H54 (cell line): ENCODE results near the gene PFKFB4.

Experiments used
- DNase-seq: peaks from one replicate; pipeline ENCODE4 v3.0.0; 2011; ENCODE audit warnings: low spot score, mixed read lengths; ENCODE audit not compliant: insufficient read length
- FAIRE-seq: peaks from 3 replicates; lab custom pipeline; 2011; peaks lifted over from hg19 to GRCh38; lab: Jason Lieb, UNC
- POLR2A ChIP-seq: IDR thresholded peaks from 2 replicates; pipeline ENCODE4 v1.6.1; 2011; ENCODE audit warnings: low read depth, mild to moderate bottlenecking, low read length

PFKFB4 gene

DNA sequence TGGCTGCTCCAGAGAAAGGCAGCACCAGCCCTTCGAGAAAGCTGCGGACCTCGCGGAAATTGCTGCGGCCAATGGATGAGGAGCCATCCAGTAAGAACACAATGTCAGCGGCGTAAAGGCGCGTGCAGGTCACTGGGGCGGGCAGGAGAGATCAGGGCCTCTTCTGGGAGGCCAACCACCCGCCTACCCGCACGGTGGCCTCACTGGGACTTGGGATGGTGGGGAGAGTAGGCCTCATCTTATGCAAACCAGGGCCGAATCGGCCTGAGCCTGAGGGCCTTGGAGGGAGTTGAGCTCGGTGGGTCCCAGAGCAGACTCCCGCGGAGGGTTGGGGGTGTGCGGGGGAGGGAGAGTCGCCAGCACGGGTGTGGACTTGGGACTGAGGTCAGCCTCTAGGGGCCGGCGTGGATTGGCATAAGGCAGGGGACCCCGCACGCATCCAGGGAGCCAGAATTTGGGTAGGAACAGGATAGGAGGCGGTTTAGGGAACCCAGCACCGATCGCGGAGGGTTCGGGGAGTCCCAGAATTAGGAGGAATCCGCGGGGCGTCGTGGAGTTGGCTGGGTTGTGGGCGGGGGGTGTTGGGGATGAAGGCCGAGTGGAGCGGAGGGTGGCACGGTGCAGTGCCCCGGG is 37.9 kb upstream of the PFKFB4 start:
- DNase-seq (no peak), FAIRE-seq (no peak)
- 0 out of 2 replicates have a peak, but pooled peaks have one; percentile 17 for TF ChIP-seq POLR2A

DNA sequence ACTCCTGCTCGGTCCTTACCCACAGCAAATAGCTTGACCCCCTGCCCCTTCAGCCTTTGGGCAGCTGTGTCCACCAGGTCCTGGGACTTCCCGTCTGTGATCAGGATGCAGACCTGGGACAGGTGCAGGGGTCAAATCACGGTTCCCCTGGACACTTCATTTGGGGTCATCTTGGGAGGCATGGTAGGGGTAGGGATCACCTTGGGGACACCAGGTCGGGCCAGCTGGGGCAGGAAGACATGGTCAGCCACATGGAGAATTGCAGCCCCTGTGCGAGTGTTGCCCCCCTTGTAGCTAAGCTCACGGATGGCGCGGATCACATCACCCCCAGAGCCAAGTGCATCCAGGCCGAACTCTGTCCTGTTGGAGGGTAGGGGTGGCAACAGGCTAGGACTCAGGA is 36.7 kb upstream of the PFKFB4 start:
- no peak for TF ChIP-seq POLR2A
- no peak for DNase-seq
- no peak for FAIRE-seq

DNA sequence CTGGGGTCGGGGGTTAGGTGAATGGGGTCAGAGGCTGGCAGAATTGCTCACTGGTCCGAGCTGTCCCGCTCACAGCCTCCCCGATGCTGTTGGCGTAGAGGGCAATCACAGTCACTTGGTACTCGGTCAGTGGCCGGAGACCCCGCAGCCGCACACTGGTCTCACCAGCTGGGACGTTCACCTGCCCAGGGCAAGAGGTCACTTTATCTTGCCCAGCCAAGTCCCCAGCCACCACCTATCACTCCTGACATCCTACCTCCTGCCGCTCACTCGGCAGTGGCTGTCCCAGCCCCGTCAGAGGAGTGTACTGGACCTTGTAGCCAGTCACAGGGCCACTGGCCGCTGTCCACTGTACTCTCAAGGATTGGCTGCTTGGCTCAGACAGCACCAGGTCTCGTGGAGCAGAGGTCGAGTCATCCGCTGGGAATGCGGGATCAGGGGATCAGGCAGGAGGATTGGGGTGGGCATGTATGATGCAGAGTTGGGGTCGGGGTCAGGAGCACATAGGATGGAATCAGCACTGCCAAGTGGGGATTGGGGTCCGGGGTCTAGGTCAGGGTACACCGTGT is 36.0 kb upstream of the PFKFB4 start:
- DNase-seq (no peak), FAIRE-seq (no peak)
- TF ChIP-seq POLR2A = no peak

DNA sequence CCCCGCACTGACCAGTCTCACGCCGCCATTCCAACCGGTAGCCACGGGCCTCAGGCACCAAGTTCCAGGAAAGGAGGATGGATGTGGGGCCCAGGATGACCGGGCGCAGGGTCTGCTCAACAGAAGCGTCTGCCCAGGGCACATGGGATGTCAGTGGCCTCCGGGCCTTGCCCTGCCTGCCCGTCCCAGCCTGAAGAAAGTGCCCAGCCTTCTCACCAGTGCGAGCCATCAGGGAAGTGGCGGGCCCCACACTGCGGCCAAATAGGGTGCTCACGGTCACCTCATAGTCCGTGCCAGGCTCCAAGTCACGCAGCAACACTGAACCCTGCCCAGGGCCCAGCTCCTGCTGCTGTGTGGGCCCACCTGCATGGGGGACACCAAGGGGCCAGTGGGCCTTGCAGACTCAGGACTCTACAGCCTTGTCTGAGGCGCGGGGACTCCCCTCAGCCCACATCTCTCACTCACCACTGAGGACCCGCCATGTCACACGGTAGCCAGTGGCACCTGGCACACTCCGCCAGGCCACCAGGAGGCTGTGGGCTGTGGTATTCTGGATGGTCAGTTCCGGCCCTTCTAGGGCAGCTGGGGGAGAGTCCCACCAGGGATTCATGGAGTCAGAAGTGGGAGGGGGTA is 35.4 kb upstream of the PFKFB4 start:
- no peak for TF ChIP-seq POLR2A
- DNase-seq (no peak), FAIRE-seq (no peak)

DNA sequence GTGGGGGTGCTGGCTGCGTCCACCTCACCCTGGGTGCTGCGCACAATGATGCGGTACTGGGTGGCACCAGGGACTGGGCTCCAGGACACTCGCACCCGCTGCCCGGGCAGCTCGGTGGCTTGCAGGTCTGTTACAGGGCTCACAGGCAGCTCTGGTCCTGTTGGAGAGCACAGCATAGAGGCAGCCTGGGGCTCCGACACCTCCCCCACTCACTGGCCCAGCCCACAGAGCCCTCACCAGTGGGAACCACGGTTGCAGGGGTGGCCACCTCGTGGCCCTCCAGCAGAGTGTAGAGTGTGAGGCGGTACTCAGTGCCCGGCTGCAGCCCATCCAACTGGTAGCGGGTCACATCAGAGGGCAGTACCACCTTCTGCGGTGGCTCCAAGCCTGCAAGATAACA is 34.8 kb upstream of the PFKFB4 start:
- DNase-seq = no peak
- FAIRE-seq = no peak

DNA sequence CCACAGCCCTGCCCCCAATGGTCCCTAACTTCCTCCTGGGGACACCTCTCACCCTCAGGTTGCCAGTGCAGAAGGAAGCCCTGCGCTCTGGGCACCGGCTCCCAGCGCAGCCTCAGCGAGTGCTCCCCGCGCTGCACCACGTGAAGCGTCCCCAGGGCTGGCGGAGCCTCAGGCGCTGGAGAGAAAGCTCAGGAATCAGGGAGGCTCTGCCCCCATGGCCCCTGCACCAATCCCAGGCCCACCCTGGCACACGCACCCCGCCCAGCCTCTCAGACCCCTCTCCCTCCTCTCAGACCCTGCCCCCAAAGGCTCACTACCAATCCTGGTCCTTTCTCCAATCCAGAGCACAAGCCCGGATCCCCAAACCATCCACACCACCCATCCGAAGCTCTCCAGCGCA is 31.6 kb upstream of the PFKFB4 start:
- DNase-seq = no peak
- no peak for TF ChIP-seq POLR2A
- FAIRE-seq = no peak

More for the DNA sequence above, 34.8 kb upstream of the PFKFB4 start:
- no peak for TF ChIP-seq POLR2A

DNA sequence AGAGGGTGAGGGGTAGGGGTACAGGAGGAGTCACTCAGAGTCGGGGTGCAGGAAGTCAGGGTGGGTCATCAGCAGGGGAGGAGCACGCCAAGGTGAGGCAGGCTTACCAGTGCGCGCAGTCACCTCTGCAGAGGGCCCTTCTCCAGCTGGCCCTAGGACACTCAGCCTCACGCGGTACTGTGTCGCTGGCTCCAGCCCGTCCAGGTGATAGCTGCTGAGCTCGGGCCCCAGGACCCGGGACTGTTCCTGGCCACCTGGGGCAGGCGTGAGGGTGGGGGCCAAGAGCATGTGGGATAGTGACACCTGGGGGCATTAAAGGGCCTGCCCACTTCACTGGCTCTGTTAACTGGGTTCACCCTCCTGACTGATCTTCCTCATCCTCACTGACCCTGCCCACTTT is 31.1 kb upstream of the PFKFB4 start:
- no peak for TF ChIP-seq POLR2A
- DNase-seq (no peak), FAIRE-seq (no peak)

DNA sequence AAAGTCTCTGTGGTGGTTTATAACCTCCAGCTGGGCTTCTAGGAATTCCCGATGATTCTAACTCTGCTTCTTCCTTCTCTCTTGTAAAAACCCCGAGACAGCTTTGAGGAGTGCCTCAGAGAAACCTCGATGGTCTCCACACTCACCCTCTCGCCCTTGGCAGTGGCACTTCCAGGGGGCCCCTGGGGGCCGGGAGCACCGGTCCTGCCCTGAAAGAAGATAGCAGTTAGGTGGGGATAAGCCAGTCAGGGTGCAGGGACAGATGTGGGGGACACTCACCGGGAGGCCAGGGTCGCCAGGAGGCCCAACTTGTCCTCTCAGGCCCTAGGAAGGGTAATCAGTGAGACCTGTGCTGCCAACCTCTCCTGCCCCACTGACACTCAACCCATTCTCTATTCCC is 28.8 kb upstream of the PFKFB4 start:
- DNase-seq = no peak
- no peak for TF ChIP-seq POLR2A
- no peak for FAIRE-seq

DNA sequence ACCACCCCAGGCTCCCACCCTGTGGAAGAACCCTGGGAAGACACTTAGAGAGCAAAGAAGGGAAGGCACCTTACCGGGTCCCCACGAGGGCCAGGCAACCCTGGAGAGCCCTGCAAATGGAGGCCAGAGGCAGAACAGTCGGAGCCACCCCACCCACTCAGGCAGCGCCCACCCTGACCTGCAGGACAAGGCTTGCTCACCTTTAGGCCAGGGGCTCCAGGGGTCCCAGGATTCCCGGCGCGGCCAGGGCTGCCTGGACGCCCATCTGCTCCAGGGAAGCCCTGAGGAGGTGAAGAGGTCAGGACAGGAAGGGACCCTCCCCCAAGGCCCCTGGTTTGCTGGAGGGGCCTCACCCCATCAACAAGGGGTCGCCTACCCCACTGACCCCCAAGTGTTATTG is 28.2 kb upstream of the PFKFB4 start:
- TF ChIP-seq POLR2A = no peak
- FAIRE-seq = no peak
- DNase-seq = no peak

DNA sequence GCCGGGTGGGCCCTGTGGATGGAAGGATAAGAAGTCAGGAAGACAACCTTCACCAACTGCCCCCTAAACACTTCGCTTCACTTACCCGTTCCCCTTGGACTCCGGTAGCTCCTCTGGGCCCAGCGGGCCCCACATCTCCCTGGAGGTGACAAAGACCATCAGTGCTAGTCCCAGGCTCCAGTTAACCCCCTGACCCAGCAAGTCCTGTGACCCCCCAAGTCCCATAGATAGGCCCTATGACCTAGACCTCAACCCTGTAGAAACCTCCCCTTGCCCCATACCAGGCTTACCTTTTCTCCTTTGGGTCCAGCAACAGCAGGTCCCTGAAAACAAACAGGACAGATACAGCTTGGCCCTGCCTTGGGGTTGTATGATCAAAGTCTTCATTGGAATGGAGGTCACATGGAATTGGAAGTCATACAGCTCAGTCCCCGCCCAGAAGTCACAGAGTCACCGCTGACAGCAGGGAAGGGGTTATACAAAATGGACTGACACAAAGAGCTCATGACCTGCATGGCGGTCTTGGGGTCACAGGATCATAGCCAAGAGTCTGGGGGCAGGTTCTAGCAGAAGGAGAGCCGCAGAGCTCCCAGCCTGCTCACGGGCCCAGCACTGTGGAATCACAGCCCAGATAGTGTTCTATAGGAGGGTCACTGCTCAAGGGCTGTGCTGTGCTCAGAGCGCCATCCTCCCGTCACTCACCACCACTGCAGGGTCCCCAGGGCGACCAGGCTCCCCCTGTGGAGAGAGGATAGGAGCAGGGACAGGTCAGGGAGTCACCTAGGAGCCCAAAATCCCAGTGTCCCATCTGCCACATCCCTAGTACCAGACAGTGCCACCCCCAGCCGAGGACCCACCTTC is 25.2 kb upstream of the PFKFB4 start:
- no peak for TF ChIP-seq POLR2A
- DNase-seq = no peak

DNA sequence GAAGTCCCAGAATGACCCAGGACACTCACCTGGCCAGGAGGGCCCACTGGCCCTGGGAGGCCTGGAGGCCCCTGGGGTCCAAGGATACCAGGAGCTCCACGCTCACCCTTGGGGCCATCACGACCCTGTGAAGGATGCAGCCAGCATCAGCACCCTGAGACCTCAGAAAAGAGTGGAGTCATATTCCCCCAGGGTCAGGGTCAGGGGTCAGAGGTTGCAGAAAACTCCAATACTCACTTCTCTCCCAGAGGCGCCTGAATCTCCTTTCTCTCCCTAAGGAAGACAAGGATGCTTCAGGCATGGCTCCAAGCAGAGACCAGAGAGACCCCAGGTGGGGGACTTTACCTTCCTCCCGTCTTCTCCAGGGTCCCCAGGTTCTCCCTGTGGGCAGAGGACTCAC is 20.0 kb upstream of the PFKFB4 start:
- no peak for TF ChIP-seq POLR2A
- DNase-seq (no peak), FAIRE-seq (no peak)

More for the DNA sequence above, 25.2 kb upstream of the PFKFB4 start:
- no peak for FAIRE-seq

DNA sequence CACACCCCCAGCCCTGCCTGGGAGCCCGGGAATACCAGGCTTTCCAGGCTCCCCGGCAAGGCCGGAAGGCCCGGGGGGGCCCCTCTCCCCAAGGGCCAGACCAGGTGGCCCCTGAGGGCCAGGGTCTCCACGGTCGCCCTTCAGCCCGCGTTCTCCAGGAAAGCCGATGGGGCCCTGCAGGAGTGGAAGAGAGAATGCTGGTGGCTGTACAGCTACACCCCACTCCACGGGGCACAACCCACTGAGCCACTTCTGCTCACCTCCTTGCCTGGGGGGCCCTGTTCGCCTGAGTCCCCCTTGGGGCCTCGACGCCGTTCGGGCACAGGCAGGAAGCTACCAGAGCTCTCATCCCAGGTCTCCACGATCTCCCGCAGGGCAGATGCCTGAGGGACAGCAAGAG is 18.8 kb upstream of the PFKFB4 start:
- DNase-seq (no peak), FAIRE-seq (no peak)
- TF ChIP-seq POLR2A = no peak

DNA sequence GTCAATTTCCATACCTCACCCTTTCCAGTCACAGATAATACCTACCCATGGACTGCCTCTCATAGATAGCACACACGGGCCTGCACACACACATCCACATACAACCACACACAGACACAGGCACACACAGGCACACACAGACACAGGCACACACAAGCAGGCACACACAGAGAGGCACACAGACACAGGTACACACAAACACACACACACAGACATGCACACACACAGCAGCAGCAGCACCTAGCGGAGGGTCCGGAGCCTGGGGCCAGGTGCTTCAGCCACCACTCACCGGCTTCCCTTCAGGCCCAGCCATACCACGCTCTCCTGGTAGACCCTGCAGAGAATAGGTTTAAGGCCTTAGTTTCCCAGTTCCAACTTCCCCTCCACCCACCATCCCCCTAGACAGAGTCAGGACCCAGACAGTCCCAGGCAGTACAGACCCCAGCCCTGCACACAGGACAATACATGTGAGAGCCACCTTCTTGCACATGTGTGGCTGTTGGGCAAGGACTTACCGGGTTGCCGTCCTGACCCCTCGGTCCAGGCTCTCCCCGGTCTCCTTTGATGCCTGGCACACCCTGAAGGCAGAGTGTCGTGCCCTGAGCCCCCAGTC is 17.5 kb upstream of the PFKFB4 start:
- TF ChIP-seq POLR2A = no peak
- FAIRE-seq (no peak), DNase-seq (no peak)
